ENCODE data around the gene DAPK2.
A peak's percentile ranks its signal among the peaks of the same experiment; 100 is the strongest.

Gene DAPK2

DNA sequence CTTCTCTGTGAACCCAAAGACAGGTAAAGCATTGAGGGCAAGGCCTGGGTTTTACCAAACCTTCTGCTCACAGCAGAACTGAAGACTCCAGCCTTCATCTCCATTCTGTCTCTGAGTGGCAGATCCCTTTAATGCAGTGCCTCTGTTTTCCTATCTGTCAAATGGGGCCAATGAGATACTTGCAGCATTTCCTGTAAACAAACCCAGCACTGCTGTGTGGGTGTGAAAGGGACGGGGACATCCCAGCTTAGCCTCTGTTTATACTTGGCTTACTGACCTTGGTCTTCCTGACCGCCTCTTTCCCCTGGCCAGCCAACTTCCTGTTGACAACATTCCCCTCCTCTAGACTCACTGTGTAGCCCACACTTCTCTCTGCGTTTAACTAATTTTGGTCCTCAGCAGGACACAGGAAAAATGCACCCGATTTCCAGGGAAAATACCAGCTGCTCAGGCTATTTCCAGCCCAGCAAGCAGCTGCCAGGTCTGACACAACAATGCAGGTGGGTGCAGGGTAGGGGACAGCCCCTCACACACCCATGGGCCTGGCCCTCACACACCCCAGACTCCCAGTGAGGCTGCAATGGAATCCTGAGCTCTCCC, 106.7 kb downstream of the DAPK2 start:
- no peak for DNase-seq

DNA sequence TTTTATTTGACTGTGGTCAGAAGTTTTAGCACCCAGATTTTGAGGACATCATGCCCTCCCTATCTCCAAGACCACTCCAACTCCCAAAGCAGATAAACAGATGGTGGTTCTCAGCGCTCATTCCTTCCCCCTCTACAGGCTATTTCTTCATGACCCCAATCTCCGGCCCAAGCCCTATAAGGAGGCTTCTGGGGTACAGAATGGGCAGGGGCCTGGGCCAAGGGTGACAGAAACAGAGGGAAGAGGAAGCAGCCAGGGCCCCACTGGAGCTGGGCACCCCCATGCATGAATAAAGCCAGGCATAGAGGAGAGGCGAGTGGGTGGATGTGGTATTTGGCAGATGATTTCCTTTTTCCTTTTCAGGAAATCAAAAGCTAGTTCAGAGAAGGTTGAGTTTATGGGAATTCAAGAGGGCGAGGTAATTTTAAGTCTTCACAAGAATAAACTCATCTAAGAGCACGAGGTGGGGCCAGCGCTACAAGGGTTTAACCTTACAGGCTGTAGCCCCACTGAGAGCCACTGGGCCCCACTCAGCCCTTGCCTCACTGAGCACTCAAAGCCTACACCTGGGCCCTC, 107.7 kb downstream of the DAPK2 start:
- DNase-seq = no peak

DNA sequence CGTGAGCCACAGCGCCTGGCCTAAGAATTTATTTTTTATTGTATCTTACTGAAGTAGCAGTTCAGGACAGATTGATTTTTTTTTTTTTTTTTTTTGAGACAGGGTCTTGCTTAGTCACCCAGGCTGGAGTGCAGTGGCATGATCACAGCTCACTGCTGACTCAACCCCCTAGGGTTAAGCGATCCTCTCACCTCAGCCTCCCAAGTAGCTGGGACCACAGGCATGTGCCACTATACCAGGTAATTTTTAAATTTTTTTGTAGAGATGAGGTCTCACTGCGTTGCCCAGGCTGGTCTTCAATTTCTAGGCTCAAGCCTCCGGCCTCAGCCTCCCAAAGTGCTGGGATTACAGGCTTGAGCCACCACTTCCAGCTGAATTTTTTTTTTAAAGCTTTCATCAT, 112.8 kb downstream of the DAPK2 start:
- DNase-seq = no peak

DNA sequence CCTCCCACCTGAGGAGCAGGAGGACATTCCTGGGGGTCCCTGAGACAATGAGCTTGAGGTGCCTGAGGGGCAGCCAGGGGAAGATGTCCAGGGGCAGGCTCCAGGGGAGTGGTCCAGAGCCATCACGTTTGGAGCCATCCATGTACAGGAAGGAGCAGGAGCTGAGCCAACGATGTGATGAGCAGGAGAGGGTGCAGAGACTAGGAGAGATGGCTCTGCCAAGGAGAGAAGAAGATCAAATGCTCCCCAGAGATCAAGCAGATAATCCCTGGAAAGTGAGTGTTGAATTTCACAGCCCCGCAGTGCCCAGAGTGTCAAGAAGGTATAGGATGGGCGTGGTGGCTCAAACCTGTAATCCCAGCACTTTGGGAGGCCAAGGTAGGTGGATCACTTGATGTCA, 114.7 kb downstream of the DAPK2 start:
- DNase-seq = no peak

DNA sequence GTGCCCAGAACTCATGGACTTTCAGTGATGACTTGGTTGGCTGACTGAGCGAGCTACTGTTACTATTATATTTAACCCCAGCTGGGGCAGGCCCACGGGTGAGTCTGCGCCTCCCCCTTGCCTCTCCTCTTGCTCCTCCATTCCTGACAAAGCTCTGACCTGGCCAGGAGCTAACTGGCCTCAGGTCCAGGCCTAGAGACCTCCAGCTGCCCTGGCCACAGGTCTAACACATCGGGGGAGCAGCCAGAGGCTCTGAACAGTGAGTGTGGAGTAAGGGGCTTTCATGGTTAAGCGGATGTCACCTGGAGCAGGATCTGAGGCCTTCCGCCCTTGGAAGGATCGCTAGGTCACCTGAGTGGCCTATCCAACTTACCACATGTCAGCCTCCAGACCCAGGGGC, 116.3 kb downstream of the DAPK2 start:
- no peak for DNase-seq

DNA sequence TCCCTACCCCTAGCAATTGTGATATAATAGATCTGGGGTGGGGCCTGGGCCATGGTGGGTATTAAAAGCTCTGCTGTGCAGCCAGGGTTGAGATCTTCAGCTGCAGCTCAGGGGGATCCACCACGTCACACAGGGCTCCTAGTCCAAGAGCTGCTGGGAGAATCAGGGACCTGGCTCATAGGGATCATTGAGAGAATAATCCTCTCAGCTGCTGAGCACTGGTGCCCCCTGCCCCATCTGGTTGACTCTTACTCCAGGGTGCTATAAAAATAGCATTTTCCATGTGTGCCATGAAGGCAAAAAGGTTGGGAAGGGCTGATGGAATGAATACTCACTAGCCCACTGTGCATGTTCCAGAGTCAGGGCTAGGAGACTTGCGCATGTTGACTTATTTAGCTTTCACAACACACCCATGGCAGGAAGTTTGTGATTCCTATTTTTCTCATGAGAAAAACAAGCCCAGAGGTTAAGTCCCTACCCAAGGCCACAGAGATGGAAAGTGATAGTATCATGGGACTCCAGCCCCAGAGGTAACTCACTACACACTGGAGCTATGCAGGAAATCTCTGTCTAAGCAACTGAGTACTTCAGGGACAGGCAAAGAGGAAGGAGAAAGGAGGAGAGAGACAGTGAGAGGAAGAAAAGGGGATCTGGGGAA, 118.0 kb downstream of the DAPK2 start:
- DNase-seq = no peak

DNA sequence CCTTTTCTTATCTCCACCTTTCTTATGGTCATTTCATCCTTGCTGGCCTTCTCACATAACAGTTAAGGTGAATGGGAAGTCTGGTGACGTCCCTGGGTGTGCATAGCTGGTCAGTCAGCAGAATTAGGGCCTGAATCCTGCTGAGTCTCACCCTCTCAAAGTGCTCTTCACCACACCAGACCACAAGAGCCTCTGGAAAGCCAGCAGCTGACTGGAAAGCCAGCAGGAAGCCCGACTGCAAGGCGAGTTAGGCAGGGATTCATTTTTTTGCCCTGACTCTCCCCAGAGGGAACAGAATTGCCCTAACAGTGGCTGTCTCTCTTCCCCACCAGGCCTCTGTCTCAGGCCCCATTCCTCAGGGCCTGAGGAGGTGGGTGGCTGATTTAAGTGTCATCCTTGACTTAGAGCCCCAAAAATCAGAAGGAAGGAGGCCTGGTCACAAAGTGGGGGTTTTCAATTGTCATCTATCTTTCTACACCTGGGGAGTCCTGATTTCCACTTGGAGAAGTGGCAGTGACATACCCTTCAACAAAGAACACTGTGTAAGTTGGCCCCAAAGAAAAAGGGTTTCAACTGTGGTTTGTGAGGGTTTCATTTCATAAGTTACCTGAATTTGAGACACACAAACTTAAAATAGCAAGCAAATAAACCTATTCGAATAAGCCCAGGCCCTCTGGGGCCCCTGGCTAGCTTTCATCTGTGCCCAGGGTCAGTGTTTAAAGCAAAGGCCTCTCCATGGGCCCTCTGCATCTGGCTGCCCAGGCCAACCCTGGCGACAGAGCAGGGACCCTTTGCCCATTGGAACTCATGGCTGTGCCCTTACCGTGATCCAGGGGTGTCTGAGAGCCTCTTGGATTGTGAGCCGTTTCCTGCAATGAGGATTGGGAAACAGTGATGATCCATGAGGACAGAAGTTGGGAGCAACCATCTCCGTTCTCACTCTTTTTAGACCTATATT, 122.0 kb downstream of the DAPK2 start:
- no peak for DNase-seq

DNA sequence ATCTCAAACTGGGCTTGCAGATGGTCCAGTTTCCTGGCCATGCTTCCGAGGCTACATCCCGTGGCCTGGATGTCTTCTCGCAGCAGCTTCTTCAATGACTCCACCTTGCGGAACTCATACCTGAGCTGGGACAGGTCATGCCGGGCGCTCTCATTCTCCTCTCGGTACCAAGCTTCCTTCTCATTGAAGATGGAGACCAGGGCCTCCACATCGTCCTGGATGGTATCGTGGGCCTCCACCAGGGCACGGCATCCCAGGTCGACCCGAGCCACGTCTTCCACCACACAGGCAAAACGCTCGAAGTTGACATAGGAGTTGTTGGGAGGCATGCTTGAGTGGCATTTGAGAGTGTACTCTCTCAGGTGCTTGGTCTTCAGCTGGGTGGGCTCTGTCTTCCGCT, 123.4 kb downstream of the DAPK2 start:
- DNase-seq = no peak

DNA sequence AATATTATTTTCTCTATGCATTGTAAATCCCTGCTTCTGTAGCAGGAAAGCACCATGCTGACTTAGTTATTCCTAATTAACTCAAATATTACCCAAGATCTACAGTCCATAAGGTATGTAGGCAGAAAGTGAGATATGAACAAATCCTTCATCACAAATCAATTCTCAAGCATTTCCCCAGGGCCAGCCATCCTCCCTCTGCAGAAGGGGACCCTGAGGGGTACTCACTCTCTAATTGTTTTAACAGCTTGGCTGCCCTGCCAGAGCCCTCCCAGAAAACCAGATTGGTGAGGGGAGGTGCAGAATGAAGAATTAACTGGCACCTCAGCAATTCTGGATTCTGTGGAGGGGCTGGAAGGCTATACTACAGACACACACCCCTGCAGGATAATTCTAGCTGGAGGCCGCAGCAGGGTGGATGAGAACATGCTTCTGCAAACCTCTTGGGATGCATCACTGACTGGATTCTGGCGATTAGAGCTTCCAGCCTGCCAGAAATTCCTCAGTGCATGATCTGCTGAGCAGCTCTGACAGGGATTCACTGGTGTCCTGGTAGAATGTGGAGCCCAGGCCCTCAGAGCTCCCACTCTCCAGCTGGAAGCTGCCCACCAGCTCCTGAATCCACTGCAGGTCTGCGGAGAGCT, 123.9 kb downstream of the DAPK2 start:
- no peak for DNase-seq

DNA sequence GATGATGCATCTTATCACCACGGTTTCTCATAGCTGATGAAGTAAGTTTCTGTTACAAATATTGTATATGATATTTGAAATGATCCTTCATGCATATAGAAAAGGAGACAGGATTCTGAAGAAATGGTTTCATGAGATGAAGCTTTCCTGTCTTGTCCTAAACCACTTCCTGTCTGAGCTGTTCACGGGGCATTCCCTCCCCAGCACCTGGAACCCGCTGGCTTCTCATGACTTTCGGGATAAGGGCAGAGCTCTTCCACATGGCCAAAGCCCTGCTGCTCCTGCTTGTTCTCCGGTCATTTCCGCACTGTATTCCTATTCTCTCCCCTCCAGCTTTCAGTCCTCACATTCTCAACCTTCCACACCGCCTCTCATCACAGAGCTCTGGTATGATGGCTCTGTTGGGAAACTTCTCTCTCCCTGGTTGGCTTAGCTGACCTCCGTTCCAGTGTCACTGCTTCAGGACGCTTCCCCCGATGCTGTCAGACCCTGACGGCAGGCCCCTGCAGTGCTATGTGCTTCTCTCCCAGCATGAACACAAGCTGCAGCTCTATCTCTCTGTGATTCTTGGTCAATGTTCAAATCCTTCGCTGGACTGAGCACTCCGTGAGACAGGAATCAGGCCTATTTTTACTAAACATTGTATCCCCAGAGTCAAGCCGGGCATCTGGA, 125.6 kb downstream of the DAPK2 start:
- no peak for DNase-seq

DNA sequence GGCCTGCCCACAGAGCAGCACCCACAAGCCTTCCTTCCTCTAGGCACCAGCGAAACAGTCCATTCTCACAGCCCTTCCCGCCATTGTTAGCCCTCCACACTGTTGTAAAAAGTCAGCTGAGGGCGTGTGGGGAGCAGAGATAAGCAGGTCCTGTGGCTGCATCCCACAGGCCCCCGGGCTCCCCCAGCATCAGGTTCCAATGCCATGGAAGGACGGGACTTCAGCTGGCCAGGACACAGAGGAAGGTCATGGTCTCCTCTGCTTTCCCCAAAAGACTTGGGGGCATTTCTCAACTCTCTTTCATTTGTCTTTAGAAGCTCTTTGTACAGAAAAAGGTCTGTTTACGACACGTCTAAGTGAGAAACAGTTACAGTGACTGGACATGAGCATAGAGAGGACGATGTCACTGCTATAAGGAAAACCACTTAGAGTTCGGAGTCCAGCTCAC, 127.4 kb downstream of the DAPK2 start:
- no peak for DNase-seq

DNA sequence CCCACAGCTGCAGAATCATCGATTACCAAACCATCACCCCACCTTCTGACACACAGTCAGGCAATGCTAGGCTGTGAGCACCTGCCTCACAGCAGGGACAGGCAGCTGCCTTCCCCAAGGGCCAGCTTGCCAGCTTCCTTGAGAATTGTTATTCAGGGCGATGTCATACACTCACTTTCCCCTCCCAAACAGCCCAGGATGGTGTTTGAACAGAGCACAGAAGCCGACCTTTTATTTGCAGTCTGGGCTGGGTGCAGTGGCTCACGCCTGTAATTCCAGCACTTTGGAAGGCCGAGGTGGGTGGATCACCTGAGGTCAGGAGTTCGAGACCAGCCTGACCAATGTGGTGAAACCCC, 128.0 kb downstream of the DAPK2 start:
- DNase-seq = no peak

DNA sequence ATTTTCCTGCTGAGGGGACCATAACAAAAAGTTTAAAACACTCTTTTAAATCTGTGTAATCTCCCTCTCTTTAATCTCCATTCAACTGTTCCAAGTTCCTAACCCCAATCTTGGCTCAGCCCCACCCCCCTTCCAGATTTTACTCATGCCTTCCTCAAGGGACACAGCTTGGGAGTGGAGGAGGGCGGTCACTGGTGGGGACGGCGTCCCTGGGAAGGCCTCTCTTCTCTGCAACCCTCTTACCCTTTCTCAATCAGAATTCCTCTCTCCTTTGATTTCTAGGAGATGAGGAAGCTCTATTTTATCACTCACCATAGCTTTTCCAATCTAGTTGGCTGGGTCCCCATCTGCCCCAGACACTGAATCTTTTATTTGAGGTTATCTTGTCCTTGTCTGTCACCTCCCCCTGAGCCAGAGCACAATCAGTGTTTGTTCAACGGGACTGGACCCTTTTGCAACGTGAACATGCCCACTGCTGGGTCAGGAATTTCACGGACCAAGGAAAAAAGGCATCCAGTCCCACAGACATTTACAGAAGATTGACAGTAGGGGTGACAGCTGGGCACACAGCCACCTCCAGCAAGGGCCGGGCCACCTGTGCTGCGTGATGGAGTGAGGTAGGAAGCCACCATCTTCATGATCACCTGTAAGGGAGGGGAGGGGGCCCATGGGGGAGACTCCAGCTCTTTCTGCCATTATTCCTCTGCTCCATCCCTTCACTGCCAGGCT, 128.5 kb downstream of the DAPK2 start:
- no peak for DNase-seq

DNA sequence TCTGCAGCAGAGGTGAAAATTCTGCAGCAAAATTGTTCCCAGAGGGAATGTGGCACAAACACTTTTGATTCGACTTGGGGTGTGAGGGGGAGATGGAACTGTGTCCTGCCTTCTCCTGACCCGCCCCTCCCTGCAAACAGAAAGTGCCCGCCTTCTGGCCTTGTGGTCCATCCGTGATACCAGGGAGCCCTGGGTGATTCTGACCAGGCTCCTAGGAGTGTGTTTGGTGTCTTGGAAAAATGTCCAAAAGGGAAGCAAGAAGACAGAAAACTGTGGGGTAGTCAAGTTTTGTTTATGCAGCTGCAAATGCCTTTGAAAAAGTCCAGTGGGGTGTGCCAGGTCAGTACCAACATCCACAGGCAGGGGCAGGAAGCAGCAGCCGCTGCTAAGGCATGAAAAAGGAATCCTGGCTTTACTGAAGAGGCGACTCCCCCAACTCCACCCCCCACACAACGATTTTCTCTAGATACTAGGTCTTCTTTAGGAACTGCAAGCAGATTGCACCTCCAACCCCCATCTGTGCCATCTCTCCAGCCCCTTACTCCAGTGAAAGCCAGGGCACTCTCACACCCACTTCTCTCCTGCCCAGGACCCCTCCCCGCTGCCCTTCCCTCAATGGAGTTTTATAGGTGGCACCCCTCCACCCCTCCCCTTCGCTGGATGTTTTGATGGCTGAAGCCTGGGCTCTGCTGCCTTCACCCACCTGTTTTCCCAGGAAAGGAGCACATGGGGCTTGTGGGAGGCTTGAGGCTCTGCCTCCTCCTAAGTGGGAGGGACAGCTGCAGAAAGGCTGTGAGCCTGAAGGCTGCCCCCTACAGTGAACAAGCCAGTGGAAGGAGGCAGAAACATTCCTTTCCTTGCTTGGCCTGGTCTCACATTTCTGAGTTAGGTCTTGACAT, 130.2 kb downstream of the DAPK2 start:
- DNase-seq = peak in 1 of 2 experiments; percentile 16

DNA sequence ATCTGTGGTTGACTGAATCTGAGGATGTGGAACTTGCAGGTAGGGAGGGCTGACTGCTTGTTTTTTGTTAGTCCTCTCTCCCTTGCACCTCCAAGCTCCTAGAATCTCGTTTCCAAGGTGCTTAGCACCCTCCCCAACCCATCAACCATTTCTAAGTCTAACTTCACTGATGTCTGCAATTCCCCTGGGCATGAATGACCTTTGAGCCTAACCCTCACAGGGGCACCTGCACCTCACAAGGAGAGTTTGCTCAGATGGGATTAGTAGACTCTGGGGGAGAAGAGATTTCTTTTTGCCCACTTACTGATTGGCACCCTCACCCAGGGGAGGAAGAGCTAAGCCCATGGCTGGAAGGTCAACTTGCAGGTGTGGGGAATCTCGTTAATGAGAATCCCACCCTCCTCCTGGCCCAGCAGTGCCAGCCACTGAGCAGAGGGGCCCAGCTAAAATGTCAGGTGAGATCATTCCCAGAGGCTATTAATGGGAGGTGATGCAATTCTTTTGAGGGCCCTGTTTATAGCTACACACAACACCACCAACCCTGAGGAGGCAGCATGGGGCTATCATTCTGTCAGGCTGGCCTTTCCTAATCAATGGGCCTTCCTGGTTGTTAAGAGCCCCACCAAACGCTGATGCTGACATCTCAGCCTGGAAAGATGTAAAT, 130.9 kb downstream of the DAPK2 start:
- DNase-seq = peak; percentile 9 to 33

DNA sequence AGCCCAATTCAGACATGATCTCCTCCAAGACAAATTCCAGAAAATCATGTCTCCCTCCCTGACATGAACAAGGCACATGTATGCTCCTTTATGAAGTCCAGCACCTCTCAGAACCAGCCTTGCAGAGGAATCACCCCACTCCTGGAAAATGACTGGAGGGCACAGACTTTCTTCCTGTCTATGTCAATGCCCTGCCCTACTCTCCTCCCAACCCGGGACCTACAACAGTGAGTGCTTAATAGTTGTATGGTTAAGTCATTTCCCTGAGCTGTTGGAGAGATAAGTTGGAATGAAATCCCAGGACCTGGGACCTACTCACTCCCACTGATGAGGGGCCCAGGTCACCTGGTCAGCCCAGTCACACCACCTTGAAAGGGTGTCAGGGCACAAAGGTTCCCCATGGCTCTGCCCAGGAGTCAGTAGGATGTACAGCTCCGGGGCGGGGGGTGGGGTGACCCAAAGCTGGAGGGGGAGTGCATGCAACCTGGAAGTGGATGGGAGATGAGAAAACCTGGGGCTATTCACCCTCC, 132.4 kb downstream of the DAPK2 start:
- no peak for DNase-seq

DNA sequence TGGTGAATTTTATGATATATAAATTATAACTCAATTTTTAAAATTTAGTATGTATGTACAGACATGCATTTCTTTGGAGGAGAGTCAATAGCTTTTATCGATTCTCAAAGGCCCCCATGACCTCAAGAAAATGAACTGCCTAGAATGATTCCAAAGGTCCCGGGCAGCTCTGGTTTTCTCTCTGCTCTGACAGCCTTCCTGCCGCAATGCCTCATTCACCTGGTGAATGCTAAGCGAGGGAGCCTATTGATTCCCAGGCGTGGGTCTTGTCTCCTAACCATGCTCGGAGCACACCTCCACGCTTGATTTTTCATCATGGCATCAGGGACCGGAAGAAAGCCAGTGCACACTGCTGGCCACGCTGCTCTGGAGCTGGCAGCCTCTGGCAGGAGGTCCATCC, 132.9 kb downstream of the DAPK2 start:
- DNase-seq = no peak

DNA sequence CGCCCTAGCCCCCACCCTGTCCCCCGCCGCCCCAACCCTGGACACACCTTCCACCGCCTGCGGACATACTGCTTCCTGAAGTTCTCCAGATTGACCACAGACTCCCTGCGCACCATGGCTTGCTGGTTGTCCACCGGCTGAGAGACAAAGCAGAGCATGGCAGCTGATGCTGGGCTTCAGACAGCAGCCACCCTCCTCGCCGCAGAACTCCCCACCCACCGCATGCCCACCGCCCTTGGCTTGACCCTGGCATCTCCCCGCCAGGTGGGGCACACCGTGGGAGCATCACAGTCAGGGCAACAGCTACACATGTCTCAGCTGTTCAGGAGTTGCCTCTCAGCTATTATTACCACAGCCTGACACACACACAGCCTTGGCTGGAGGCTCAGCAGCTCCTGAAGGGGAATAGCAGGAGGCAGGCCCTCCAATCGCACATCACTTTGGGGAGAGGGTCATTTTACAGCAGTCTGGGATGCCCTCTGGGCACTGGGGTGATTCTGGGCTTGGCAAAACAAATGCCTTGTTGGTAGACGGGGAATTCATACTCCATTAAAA, 134.1 kb downstream of the DAPK2 start:
- DNase-seq = no peak

DNA sequence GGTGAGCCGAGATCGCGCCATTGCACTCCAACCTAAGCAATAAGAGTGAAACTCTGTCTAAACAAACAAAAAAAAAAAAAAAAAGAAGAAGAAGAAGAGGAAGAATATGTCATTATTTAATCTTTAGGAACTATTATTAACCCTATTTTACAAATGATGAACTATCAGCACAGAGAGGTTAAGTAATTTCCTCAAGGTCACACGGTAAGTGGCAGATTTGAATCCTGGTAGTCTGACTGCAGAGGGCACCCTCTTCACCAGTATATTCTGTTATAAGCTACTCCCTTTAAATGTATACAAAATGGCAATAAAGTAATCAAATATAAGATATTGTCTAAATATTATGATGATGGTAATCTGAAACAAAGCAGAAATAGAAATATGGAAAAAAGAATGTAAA, 135.1 kb downstream of the DAPK2 start:
- no peak for DNase-seq

Measured in NCI-H526 (cell line).